ENCODE results near the gene UMODL1. TPM values are rescaled to one million over a fixed set of nuclear protein-coding genes. Genes with fewer than 3 reads are reported as not detected.

UMODL1 gene
- total and polyA plus RNA-seq, 10 of the 15 experiments (the other 5 are each of a cell fraction or from before 2014, with no cell fraction given): 0.01 to 0.11 (median 0.03) TPM; not detected in 5

DNA sequence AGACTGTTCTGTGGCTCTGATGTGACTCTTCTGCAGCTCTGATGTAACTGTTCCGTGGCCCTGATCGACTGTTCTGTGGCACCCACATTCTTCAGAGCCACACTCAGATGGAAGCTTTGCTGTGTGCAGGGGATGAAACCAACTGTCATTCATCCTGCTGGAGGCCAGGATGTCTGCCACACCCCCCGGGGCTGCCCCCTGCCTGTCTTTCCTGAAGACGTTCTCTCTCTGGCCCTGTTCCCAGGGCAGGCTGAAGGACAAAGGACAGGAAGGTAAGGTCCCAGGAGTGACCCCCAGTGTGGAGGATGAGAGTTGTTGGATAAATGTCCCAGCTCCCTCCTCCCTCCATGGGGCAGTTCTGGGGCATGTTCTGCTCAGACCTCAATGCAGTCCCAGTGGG, 29.4 kb upstream of the UMODL1 start (continued):
- no peak for TF ChIP-seq ZBTB11 (CRISPR knock-in tag; IDR thresholded peaks at IDR 0.05)
- no peak for TF ChIP-seq ZNF687 (IDR thresholded peaks at IDR 0.05)
- TF ChIP-seq NBN (IDR thresholded peaks at IDR 0.05): no peak
- no peak for TF ChIP-seq NRF1 (conservative IDR thresholded peaks at IDR 0.05; ENCODE audit: low read depth, low read length)
- TF ChIP-seq POLR2AphosphoS5 (IDR thresholded peaks at IDR 0.05; ENCODE audit: low read length): no peak

Data from GM12878 (cell line).